Medulla oblongata (tissue), 1 donor: ENCODE measurements around the gene GNB1.

Experiments used
- DNase-seq: peaks from one replicate; pipeline ENCODE4 v3.0.0-alpha.2; 2015; ENCODE audit errors: extremely low spot score

The GNB1 gene

DNA sequence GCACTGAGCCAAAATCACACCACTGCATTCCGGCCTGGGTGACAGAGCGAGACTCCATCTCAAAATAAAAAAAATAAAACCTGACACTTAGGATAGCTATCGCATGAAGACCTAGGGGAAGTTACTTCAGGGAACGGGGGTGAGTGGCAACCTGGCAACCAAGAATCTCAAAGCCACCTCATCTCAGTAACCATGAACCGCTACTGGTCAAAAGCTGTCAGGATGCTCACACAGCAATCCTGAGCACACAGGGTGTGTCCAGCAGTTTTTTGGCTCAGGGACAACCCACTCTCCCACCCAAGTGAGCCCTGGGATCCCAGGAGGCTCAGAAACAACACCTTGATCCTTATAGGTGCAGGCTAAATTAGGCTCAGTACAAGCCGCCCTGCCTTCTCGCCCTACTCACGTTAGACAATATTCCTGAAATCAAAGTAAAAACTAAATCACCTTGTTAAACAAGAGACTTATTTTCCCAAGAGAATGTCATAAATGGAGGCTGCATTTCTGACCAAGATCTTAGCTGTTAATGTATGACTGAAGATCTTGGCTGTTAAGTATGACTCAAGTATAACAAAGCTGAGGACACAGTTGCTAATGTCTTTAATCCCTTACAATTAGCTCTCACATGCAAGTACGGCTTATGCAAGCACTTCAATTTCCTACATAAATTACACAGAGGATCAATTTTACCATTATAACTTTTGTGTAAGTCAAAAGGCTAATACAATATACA lies 64.4 kb downstream of the GNB1 start:
- no peak for DNase-seq

DNA sequence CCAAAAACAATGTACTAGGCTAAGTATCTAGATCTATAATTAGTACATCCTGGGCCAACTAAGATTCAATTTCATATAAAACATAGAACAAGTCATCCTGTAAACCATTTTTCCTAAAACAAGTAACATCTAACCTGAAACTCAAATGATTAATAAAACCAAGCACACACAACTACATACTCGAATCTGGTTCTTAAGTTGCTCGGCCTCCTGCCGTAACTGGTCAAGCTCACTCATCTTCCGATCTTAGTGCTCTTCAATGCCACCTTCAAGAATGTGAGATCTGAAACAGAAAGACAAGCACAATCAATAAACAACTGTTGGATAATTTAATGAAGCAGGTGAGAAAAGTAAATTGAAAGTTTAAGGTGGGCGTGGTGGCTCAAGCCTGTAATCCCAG lies 65.7 kb downstream of the GNB1 start:
- DNase-seq = no peak

DNA sequence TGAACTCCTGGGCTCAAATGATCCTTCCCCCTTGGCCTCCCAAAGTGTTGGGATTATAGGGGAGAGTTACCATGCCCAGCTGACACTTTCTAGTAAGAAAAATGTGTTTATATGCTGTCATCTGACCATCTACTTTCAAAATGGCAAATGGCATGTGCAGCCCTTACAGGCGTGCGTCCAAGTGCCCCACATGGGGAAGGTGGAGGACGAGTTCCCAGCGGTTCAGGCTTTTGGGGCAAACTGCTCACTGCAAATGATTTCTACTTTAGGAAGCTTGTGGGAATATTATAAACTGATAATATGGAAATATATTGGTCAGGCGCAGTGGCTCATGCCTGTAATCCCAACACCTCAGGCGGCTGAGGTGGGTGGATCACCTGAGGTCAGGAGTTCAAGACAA lies 71.1 kb downstream of the GNB1 start:
- no peak for DNase-seq

DNA sequence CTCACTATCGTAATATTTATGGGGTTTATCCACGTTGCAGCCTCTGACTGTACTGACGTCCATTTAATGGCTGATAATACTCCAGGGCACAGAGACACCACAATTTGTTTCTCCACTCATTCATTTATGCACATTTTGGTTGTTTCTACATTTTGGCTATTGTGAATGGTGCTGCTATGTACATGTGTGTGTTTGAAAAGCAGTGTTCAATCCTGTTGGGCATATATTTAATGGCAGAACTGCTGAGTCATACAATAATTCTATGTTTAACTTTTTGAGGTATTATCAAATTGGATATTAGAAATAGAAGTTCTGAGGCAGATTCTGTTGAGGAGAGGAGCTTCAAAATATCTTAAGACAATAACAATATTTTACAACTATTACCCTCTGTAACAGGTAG lies 73.7 kb downstream of the GNB1 start:
- no peak for DNase-seq

DNA sequence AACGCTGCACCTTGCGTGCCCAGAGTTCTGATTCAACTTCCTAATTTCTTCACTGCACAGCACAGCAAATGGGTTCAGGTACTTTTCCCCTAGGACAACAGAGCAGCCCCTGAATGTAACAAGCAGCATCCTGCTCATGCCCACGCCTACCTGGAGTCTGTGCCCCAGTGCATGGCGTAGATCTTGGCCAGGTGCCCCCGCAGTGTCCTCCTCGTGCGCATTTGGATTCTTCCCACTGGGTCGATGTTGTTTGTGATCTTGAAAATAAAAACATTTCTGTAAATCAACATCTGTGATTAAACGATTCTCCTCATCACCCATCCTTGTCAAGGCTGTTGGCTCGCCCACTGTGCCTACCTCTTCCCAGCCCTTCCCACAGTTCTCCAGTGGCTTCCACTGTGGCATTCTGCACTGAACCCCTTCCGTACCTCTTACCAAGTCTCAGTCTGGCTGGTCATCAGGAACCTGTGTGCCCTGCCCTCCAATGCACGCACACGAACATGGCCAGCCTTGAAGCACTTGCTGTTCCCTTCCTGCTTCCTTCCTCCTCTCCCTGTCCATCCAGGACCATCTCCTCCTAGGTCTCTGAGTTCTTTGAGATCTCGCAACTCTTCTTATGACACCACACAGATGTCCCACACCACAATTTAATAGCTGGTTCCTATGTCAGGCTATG lies 75.1 kb downstream of the GNB1 start:
- DNase-seq = no peak

DNA sequence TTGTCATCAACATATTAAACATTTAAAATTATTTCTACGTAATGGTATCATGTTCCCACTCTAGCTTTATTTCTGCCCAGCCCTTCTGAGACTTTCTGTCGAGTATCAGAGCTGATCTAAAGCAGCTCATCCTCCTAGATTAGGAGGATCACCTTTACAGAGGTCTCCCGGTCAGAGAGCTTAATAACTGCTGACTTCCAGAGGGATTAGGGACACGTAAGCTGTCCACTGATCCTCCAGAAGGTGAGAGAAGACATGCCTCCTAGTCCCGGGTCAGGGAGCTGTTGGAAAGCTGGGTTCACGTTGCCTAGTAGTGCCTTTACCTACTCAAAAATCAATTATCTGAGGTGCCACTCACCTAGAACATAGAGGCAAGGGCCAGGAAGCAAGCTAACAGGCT lies 81.4 kb downstream of the GNB1 start:
- DNase-seq = no peak

DNA sequence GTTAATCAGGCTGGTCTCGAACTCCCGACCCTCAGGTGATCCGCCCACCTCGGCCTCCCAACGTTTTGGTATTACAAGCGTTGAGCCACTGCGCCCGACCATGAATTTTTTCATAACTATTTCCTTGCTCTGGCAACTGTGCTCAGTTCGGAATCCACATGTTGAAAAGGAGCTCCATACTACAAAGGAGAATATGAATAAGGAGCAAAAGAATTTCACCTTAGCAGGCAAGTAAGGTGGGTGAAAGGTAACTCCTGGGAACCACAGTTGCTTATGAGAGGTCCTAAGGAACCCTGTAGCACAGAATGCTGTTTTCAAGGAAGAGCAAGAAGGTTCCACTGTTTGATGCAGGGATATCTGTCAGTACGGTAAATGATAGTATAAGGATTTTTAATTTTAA lies 82.7 kb downstream of the GNB1 start:
- no peak for DNase-seq

DNA sequence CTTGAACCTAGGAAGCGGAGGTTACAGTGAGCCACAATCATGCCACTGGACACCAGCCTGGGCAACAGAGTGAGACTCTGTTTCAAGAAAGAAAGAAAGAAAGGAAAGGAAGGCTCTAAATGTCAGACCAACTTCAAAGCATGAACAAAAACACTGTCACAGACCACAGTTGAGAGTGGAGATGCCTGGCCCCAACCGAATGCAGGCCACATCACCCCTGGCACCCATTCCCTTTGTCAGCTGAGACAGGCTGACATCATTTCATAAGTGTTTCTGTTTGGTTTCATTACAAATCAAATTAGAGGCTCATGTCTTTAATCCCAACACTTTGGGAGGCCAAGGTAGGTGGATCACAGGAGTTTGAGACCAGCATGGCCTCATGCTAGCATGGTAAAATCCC lies 84.0 kb downstream of the GNB1 start:
- DNase-seq = peak; percentile 46

DNA sequence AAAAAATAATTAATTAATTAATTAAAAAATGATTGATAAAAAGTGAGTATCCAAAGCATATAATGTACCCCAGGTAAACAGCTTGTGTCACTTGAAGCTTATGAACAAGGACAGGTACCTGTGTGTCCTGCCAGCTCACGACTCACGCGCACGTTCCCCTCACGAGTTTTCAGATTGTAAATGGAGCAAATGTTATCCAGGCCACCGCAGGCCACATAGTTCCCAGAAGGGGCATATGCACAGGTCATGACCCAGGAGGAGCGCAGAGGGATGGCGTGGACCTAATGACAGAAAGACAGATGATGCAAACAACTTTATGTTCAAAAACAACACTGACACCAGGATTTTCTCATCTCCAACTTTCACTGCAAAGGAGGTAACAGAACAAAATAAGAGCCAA lies 86.6 kb downstream of the GNB1 start:
- DNase-seq = no peak

DNA sequence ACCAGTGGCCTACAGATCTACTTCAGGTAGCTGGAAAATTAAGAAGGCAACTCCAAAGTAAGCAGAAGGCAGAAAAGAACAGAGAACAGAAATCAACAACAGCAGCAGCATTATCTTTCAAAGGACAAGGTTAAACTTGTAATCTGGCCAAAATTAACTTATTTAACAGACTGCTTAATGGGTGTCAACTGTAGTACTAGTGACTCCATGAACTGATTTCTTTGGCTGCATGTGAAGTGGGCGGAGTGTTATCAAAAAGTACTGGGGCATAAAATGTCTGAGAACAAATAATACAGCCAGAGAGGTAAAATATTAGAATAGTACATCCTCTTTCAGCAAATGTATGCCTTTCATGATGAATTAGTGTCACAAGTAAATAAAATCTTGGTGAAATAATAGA lies 88.0 kb downstream of the GNB1 start:
- DNase-seq = no peak

DNA sequence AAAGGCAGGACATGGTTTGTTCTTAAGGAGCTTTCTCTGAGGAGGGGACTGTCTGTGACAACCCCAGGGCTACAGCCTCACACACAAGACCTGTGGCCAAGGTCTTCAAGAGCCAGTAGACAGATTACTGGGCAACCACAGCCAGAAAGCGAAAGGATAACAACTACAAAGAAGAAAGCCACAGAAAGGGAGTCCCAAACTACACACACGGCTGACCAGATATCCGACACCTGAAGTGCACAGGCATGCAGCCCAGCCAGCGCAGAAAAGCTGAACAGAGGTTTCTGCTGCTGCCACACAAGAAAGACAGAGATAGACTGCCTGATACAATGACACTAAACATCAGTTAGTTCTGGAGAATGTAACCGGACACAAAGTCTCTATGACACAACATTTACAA lies 91.2 kb downstream of the GNB1 start:
- no peak for DNase-seq

DNA sequence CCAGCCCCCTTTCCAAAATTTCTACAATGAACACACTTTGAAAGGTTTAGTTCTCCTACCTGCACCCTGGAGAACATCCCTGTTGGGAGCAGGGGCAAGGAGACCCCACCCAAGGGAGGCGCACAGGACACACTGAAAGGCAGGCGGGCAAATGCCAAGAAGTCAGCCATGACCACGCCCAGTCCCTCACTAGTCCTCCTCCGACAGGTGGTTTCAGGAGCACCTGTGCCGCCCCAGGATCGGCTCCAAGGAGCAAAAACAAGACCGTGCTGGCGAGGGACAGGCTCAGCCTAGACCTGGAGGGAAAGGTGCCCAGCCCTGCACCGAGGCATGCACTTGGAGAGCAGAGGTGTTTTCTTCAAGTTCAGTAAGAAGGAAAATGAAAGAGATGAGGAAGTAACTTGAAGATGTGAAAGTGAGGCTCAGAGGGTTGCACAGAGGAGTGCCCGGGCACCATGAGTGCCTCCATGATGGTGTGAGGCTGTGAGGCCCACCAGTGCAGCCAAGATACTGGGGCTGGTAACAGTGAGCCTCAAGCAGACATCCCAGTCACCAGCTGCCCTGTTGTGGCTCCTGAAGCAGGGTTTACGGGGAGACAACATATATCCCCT lies 93.1 kb downstream of the GNB1 start:
- no peak for DNase-seq

DNA sequence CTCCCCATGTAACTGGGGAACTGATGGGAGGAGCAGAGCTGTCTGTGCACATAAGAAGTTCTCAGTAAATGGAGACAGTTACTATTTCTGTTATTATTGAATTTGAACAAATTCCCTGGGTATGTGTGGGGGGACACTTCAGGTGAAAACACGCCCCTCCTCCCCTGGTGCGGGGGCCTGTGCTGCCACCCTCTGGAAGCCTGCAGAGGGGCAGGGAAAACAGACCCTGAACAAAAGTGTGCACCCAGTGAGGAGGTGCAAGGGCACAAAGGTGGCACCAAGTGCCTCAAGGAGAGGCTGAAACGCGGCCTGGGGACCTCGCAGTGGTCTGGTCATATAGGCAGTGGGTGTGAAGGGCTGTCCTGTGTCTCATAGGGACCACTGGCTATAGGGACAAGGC lies 94.4 kb downstream of the GNB1 start:
- DNase-seq = no peak

DNA sequence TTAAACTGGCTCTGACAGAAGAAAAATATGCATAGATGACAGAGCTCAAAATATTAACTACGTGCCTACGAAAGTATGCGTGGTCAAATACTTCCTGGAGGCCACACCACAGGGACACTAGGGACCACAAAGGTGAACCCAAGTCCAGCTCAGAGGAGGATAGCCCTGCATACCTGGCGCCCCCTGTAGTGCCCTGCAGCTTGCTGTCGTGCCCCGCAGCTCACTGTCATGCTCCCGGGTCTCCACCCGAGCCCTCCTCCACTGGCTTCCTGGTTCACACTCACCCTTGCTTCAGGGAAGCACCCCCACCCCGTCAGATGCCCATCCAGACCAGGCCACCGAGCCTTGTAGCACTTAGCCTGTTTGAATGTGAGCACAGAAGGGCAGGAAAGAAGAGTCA lies 95.9 kb downstream of the GNB1 start:
- DNase-seq = no peak

DNA sequence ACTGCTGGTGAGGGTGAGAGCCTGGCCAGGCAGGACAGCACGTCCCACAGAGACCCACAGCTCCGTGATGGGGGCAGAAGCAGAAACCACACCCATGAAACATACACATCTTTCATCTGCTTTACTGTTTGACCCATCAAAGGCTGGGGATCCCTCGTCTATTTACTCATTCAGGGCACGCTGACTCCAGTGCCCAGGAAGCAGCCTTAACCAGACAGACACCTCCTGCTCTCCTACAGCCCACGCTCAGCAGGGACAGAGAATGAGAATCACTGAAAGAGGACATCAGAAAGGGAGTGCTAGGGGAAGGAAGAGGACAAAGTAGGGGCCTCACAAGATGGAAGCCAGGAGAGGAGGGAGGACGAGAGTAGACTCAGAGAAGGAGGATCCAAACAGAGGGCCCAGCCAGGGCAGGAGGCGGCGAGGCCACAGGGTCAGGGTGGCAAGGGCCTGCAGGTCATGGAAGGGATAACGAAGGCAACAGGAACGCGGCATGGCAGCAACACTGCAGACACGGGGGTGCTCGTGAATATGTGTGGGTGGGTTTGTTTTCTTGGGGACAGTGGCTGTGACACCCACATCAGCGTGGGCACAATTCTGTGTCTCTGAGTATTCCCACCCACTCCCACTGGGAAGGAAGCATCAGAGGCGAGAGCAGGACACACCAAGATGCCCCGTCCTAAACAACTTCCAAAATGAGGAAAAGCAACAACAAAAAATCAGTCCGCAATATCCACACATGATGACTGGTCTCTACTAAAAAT lies 97.2 kb downstream of the GNB1 start:
- DNase-seq = no peak

DNA sequence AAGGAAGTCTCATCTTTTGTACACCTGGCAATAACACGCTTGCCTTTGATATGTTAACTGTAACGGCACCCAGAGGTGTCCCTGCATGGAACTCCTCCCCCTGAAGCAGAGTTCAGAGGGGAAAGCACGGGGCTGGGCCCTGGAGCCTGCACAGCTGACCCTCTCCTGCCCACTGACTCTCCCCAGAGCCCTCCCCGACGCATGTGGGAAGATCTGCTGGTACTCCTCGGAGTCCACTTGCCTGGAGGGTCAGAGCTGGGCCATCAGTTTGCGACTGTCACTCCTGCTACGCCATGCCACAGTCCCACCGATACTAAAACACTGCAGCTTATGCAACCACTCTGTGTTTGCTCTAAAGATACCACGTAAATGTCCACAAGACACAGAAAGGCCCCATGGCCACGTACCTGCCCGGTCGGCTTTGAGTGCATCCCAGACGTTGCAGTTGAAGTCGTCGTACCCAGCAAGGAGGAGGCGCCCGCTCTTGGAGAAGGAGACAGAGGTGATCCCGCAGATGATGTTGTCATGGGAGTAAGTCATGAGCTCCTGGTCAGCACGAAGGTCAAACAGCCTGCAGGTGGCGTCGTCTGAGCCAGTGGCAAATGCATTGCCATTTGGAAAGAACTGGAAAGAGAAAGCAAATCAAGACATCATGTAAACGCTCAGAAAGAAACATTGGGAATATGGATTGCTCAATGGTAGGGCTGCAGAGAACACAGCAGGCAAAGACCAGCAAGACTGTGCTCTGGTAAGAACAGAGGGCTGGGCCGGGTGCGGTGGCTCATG lies 102.0 kb downstream of the GNB1 start:
- DNase-seq = no peak

DNA sequence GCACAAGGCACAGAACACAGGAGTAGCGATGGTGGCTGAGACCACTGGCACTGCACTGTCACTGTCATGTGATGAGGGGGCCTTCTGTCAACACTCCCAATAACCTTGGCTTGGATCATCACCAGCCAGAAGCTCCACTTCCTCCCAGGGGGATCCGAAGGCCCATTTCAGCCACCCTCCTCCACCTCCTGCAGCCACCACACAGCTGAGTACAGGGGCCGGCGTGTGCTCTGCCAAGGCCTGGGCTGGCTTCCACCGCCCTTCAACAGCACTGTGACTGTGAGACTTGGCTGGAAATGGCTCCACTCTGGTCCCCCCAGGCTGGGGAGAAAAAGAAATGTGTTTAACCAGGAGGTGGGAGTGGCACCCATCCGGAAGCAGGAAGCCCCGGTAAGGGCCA lies 102.8 kb downstream of the GNB1 start:
- DNase-seq = peak; percentile 63

DNA sequence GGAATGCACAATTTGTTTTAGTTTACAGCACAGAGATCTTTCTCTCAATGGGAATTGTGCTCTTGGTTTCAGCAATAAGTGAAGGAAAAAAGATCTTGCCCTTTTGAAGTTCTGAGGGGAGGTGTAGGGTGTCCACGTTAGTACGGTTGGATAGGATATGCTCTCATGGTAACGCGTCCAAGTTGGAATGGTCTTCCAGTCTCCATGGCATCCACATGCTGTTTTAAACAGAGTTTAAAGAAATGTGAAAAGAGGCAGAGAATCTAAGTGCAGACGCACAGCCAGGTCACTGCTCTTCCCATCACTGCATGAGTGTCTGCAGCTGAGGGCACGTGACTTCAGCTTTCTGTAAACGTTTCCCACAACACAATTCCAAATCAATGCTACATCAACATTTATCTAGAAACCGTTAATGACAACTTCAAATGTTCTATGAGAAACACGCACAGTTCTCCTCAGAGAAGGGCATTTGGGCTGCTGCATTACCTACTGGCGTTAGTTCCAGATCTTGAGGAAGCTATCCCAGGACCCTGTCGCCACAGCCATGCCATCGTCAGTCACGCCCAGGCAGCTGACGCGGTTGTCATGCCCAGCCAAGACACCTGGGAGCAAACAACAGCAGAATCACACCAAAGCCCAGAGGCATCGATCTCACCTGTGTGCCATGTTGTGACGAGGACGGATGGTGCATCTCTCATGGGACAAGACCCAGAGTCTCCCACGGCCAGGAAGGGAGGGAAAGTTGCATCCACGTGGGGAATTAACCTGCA lies 103.9 kb downstream of the GNB1 start:
- DNase-seq = no peak

DNA sequence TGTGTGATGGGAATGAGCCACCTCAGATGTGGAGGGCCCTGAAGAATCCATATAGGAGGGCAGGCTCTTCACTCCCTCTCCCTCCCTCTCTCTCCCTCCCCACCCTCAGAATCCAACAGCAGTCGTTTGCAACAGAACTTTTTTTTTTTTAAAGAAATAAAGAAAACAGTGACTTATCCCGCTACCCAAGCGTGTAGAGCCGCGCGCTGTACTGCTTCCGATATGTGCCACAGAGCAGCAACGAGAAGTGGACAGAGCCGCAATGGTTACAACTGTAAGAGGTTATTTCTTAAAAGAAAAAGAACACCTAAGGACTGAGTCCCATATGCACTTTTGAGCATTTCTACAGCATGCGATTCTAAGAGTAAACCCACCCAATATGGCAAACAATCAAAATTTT lies 105.2 kb downstream of the GNB1 start:
- DNase-seq = no peak

DNA sequence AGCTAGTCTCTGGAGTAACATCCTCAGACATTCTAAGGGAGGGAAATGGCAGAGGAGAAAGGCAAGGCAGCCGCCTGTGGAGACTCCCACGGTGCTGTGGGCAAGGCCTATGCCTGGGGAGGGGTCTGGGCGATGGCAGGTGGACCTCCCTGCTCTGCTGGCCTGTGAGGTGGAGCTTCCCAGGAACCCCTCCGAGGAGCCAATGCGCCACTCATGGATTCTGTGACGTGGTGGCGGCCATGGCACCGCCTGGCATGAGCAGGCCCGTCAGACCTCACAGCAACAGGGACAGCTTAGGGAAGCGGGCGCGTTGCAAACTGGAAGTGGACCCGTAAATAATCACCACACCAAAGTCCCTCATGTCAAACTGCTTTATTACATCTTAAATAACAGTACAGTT lies 106.0 kb downstream of the GNB1 start:
- no peak for DNase-seq

DNA sequence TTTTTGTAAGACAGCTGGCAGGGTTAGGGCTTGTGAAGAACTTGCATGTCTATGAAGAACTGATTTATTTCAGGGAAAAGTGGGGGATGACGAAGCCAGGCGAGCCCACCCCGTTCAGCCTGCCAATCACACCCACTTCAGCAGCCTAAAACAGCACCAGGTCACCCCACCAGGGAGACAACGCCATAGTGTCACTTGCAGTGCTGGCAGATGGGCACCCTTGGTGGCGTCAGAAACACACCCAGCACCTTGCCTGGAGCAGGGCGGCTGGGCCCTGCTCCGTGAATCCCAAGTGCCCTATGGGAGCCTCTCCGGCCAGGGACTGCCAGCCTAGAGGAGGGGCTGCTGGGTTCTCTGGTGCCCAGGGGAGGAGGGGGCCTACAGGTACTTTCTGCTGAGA lies 107.6 kb downstream of the GNB1 start:
- no peak for DNase-seq
